B cell (primary cell): Measurements from ENCODE around the gene SCNN1G. TPM values are rescaled to one million over a fixed set of nuclear protein-coding genes. Genes with fewer than 3 reads are reported as not detected.

Experiments used
- ATAC-seq: fragments of 200-7000 bp; cut with Tn5 transposase; one replicate; pipeline ENCODE4 v1.10.0; 2021; ENCODE audit warnings: low read depth, mild to moderate bottlenecking, moderate number of reproducible peaks, moderate library complexity
- CTCF ChIA-PET: fragments of 350-600 bp; sonication (Branson Sonifier 250); formaldehyde crosslinking; loops from one replicate; lab custom pipeline; 2021; ENCODE audit warnings: antibody characterized with exemption, inconsistent platforms; lab: Charles Lee
- POLR2A ChIA-PET: fragments of 350-600 bp; sonication (Branson Sonifier 250); formaldehyde crosslinking; loops from one replicate; lab custom pipeline; 2021; ENCODE audit warnings: antibody characterized with exemption; lab: Charles Lee
- DNase-seq: peaks from one replicate; pipeline ENCODE4 v3.0.0; 2013
- H2AFZ ChIP-seq: 2 replicates; pipeline ENCODE4 v1.6.1; 2012; ENCODE audit warnings: mild to moderate bottlenecking, low read depth, low read length; ENCODE audit not compliant: insufficient read depth, poor library complexity, severe bottlenecking
- H3K27ac ChIP-seq, 2 donors: 1 replicate in 1 of 2; 2 replicates in 1 of 2; pipeline ENCODE4 v1.5.1; 2012 to 2013; ENCODE audit warnings: low read length in 2 of 2, mild to moderate bottlenecking in 2 of 2, moderate library complexity in 1 of 2
- H3K27me3 ChIP-seq, 4 experiments: fragments of 200-600 bp in 1 of 4; sonication (generic) in 1 of 4; replicated peaks in 1 of 4; 1 replicate in 2 of 4; 2 replicates in 2 of 4; pipeline versions ENCODE4 v1.6.1 to v1.7.0; 2013 to 2016; ENCODE audit warnings: low read length in 3 of 4, mild to moderate bottlenecking in 2 of 4, mixed read lengths in 1 of 4, moderate library complexity in 1 of 4; ENCODE audit not compliant: insufficient read depth in 4 of 4, control insufficient read depth in 3 of 4; ENCODE audit errors: control extremely low read depth in 1 of 4
- H3K36me3 ChIP-seq, 2 experiments: replicated peaks in 1 of 2; 1 replicate in 1 of 2; 2 replicates in 1 of 2; pipeline versions ENCODE4 v1.6.1 to v1.7.1; 2013; ENCODE audit warnings: low read length in 1 of 2; ENCODE audit not compliant: insufficient read depth in 2 of 2, control insufficient read depth in 1 of 2; ENCODE audit errors: control extremely low read depth in 1 of 2, extremely low read depth in 1 of 2
- H3K4me1 ChIP-seq, 2 donors: fragments of 200-600 bp in 1 of 2; sonication (generic) in 1 of 2; 1 replicate in 1 of 2; 2 replicates in 1 of 2; pipeline versions ENCODE4 v1.5.1 to v1.6.1; 2013 to 2017; ENCODE audit warnings: low read length in 2 of 2; ENCODE audit not compliant: control insufficient read depth in 2 of 2, insufficient read depth in 2 of 2
- H3K4me2 ChIP-seq: replicated peaks from 2 replicates; pipeline ENCODE3; 2012; ENCODE audit warnings: mild to moderate bottlenecking, low read depth, low read length; ENCODE audit not compliant: poor library complexity, severe bottlenecking
- H3K4me3 ChIP-seq, 5 experiments: fragments of 200-600 bp in 1 of 5; sonication (generic) in 1 of 5; 1 replicate in 3 of 5; 2 replicates in 2 of 5; pipeline versions ENCODE4 v1.5.1 to v1.7.0; 2011 to 2016; ENCODE audit warnings: low read length in 4 of 5, mild to moderate bottlenecking in 4 of 5, low read depth in 2 of 5, control low read depth in 1 of 5, moderate library complexity in 1 of 5; ENCODE audit not compliant: insufficient read depth in 1 of 5; ENCODE audit errors: control extremely low read depth in 1 of 5, extremely low read depth in 1 of 5
- H3K79me2 ChIP-seq: fragments of 200-600 bp; sonication (generic); one replicate; pipeline ENCODE4 v1.6.0; 2016; ENCODE audit warnings: low read length; ENCODE audit not compliant: control insufficient read depth, insufficient read depth
- H3K9ac ChIP-seq: fragments of 200-600 bp; sonication (generic); 2 replicates; pipeline ENCODE4 v1.6.1; 2017; ENCODE audit warnings: mild to moderate bottlenecking, low read length, moderate library complexity
- H3K9me3 ChIP-seq, 3 donors: one replicate each; pipeline versions ENCODE4 v1.6.1 to v1.7.1; 2013; ENCODE audit warnings: low read length in 2 of 3; ENCODE audit not compliant: control insufficient read depth in 2 of 3, insufficient read depth in 1 of 3; ENCODE audit errors: control extremely low read depth in 1 of 3
- H4K20me1 ChIP-seq: 2 replicates; pipeline ENCODE4 v1.6.0; 2012; ENCODE audit warnings: mild to moderate bottlenecking, low read length; ENCODE audit not compliant: insufficient read depth, control insufficient read depth, poor library complexity, severe bottlenecking
- H3K27ac Mint-ChIP-seq: one replicate; pipeline ENCODE4 v1.8.0; 2021; ENCODE audit warnings: mixed read lengths
- H3K27me3 Mint-ChIP-seq: one replicate; pipeline ENCODE4 v1.8.0; 2021; ENCODE audit warnings: mixed read lengths
- H3K4me1 Mint-ChIP-seq: one replicate; pipeline ENCODE4 v1.8.0; 2021; ENCODE audit warnings: mixed read lengths
- H3K4me3 Mint-ChIP-seq: one replicate; pipeline ENCODE4 v1.8.0; 2021; ENCODE audit warnings: mixed read lengths
- H3K9me3 Mint-ChIP-seq: one replicate; pipeline ENCODE4 v1.8.0; 2022; ENCODE audit warnings: mixed read lengths; ENCODE audit not compliant: insufficient read depth
- CTCF ChIP-seq: fragments of 200-600 bp; IDR thresholded peaks from one replicate; pipeline ENCODE4 v1.8.0; 2022; ENCODE audit warnings: antibody characterized with exemption, mild to moderate bottlenecking
- EZH2 ChIP-seq: IDR thresholded peaks from 2 replicates; pipeline ENCODE4 v1.6.1; 2012; ENCODE audit warnings: borderline replicate concordance, low read depth, mild to moderate bottlenecking, moderate library complexity, low read length; ENCODE audit not compliant: insufficient read depth, poor library complexity, severe bottlenecking
- WGBS: methylation state at CpG from one replicate; pipeline ENCODE4 v1.1.5; 2013; ENCODE audit warnings: missing lambda C conversion rate; ENCODE audit not compliant: insufficient coverage; 5-methylcytosine and 5-hydroxymethylcytosine counted together
- intact Hi-C: fragments of 100-400 bp; cut with micrococcal nuclease; formaldehyde crosslinking; loops from one replicate; pipeline ENCODE4 v1.10.0; 2022
- polyA plus RNA-seq: library from polyadenylated mRNA; depleted of rRNA; stranded (reverse); fragments of >200 nt; gene quantifications from 2 replicates; pipeline ENCODE4 v1.2.3, GENCODE V29; 2012
- total RNA-seq, 2 donors: library from RNA; stranded (reverse); fragments of 120-200 nt in 1 of 2; gene quantifications; 1 replicate in 1 of 2; 2 replicates in 1 of 2; pipeline versions ENCODE4 v1.2.3 to v1.2.4, GENCODE V29; 2013 to 2022

The SCNN1G gene
- total and polyA plus RNA-seq, 2 donors (not counting 1 experiment from before 2014, with no cell fraction given) = not detected

DNA sequence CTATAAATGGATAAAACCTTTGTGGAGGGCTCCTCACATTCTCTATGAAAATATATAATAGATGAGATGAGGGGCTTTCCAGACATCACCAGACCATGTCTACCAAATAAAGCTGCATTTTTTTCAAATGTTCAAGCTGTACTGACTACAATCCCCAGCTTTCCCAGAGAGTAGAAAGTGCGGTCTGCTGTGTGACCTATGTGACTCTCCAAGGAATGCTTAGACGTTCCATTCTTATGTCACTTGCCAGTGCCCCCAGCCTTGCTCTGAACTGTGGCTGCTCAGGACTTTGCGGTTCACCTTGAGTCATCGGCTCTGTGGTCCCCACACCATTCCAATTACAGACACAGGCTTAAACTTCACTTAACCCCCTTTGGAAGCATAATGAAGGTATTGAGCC, 71.8 kb downstream of the SCNN1G start:
- Histone ChIP-seq H3K9me3 (peaks cover 0 to 8% (median 4%) of the 10 kb centered on the region in 3 donors), H3K4me1 (no peaks in the 10 kb centered on the region), H3K36me3 (no peaks in the 10 kb centered on the region), H4K20me1 (no peaks in the 10 kb centered on the region), H2AFZ (no peak overlapping the region), H3K4me2 (no peak overlapping the region), H3K27ac (no peak overlapping the region), H3K27me3 (peaks cover 0 to 6% (median 0%) of the 10 kb centered on the region in 4 experiments), H3K4me3 (no peak overlapping the region), H3K79me2 (no peaks in the 10 kb centered on the region), H3K9ac (no peak overlapping the region)
- peaks cover 20% of the 10 kb centered on the region for H3K27me3 Mint-ChIP-seq
- no peak overlapping the region for H3K4me3 Mint-ChIP-seq
- 54% methylated on average over 2 of the region's 4 CpGs for WGBS
- H3K9me3 Mint-ChIP-seq = peaks cover 3% of the 10 kb centered on the region
- DNase-seq (no peak), ATAC-seq (no peak)
- TF ChIP-seq CTCF = no peak
- TF ChIP-seq EZH2 = no peak
- H3K4me1 Mint-ChIP-seq = no peaks in the 10 kb centered on the region
- ChIA-PET POLR2A (no interaction called here), CTCF (no interaction called here)
- intact Hi-C loops = no loop called here
- H3K27ac Mint-ChIP-seq = no peak overlapping the region

DNA sequence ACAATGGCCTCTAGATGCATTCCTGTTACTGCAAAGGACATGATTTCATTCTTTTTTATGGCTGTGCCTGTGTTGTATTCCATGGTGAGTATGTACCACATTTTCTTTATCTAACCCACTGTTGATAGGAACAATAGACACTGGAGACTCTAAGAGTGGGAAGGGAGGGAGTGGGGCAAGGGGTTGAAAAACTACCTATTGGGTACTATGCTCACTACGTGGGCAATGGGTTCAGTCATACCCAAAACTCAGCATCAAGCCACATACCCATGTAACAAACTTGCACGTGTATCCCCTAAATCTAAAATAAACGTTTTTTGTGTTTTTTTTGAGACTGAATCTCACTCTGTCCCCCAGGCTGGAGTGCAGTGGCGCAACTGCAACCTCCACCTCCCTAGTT, 72.5 kb downstream of the SCNN1G start:
- Histone ChIP-seq H2AFZ (no peak overlapping the region), H3K9me3 (peaks cover 0 to 8% (median 1%) of the 10 kb centered on the region in 3 donors), H3K27me3 (peaks cover 0 to 6% (median 0%) of the 10 kb centered on the region in 4 experiments), H4K20me1 (no peaks in the 10 kb centered on the region), H3K4me1 (no peaks in the 10 kb centered on the region), H3K4me3 (no peak overlapping the region), H3K27ac (no peak overlapping the region), H3K79me2 (no peaks in the 10 kb centered on the region), H3K36me3 (no peaks in the 10 kb centered on the region), H3K4me2 (no peak overlapping the region), H3K9ac (no peak overlapping the region)
- intact Hi-C loops = no loop called here
- H3K4me1 Mint-ChIP-seq = no peaks in the 10 kb centered on the region
- 67% methylated on average over 3 of the region's 4 CpGs for WGBS
- POLR2A ChIA-PET = no interaction called here
- DNase-seq (no peak), ATAC-seq (no peak)
- no peak for TF ChIP-seq CTCF
- TF ChIP-seq EZH2 = no peak
- peaks cover 20% of the 10 kb centered on the region for H3K27me3 Mint-ChIP-seq
- no peak overlapping the region for H3K27ac Mint-ChIP-seq
- H3K9me3 Mint-ChIP-seq = peaks cover 2% of the 10 kb centered on the region
- CTCF ChIA-PET = no interaction called here
- H3K4me3 Mint-ChIP-seq = no peak overlapping the region
